Trophoblast cell (in vitro differentiated cells and primary cell): ENCODE data around the gene NHSL1.

Experiments used
- DNase-seq, 2 donors: peaks; one replicate each; pipeline ENCODE4 v3.0.0-alpha.2; 2016
- H2AFZ ChIP-seq: 2 replicates; pipeline ENCODE4 v1.6.1; 2013; ENCODE audit warnings: low read length, moderate library complexity, mild to moderate bottlenecking; ENCODE audit not compliant: insufficient read depth, poor library complexity
- H2AK5ac ChIP-seq: 2 replicates; pipeline ENCODE4 v1.6.1; 2013; ENCODE audit warnings: mild to moderate bottlenecking, low read length
- H2BK120ac ChIP-seq: 2 replicates; pipeline ENCODE4 v1.6.1; 2013; ENCODE audit warnings: low read length, mild to moderate bottlenecking, moderate library complexity; ENCODE audit not compliant: insufficient read depth, poor library complexity
- H2BK12ac ChIP-seq: 2 replicates; pipeline ENCODE4 v1.6.1; 2013; ENCODE audit warnings: mild to moderate bottlenecking, low read length, moderate library complexity
- H2BK5ac ChIP-seq: 2 replicates; pipeline ENCODE4 v1.6.1; 2013; ENCODE audit warnings: low read length, low read depth, moderate library complexity, mild to moderate bottlenecking; ENCODE audit not compliant: poor library complexity
- H3K14ac ChIP-seq: 2 replicates; pipeline ENCODE4 v1.6.1; 2013; ENCODE audit warnings: mild to moderate bottlenecking, low read length
- H3K18ac ChIP-seq: 2 replicates; pipeline ENCODE4 v1.6.1; 2013; ENCODE audit warnings: mild to moderate bottlenecking, low read length
- H3K23ac ChIP-seq: 2 replicates; pipeline ENCODE4 v1.6.1; 2013; ENCODE audit warnings: low read length
- H3K27ac ChIP-seq: 2 replicates; pipeline ENCODE4 v1.5.1; 2013; ENCODE audit warnings: low read depth, mild to moderate bottlenecking, inconsistent platforms, low read length, moderate library complexity
- H3K27me3 ChIP-seq: 2 replicates; pipeline ENCODE4 v1.6.1; 2013; ENCODE audit warnings: inconsistent platforms, mild to moderate bottlenecking, low read length, moderate library complexity; ENCODE audit not compliant: insufficient read depth
- H3K36me3 ChIP-seq, 2 experiments: 1 replicate in 1 of 2; 2 replicates in 1 of 2; pipeline ENCODE4 v1.6.1; 2013; ENCODE audit warnings: low read length in 2 of 2, mild to moderate bottlenecking in 2 of 2, moderate library complexity in 1 of 2; ENCODE audit not compliant: insufficient read depth in 2 of 2, control insufficient read depth in 1 of 2
- H3K4ac ChIP-seq: 2 replicates; pipeline ENCODE4 v1.6.1; 2013; ENCODE audit warnings: low read depth, mild to moderate bottlenecking, low read length, moderate library complexity
- H3K4me1 ChIP-seq, 2 experiments: 1 replicate in 1 of 2; 2 replicates in 1 of 2; pipeline ENCODE4 v1.6.1; 2013; ENCODE audit warnings: low read length in 2 of 2, mild to moderate bottlenecking in 2 of 2, moderate library complexity in 1 of 2; ENCODE audit not compliant: insufficient read depth in 2 of 2, control insufficient read depth in 1 of 2
- H3K4me2 ChIP-seq: 2 replicates; pipeline ENCODE4 v1.6.1; 2013; ENCODE audit warnings: inconsistent platforms, mild to moderate bottlenecking, low read length, moderate library complexity
- H3K4me3 ChIP-seq: 2 replicates; pipeline ENCODE4 v1.5.1; 2013; ENCODE audit warnings: mild to moderate bottlenecking, low read depth, low read length, inconsistent platforms
- H3K79me1 ChIP-seq: one replicate; pipeline ENCODE4 v1.6.1; 2013; ENCODE audit warnings: low read length
- H3K79me2 ChIP-seq: 2 replicates; pipeline ENCODE4 v1.6.1; 2013; ENCODE audit warnings: low read length, mild to moderate bottlenecking; ENCODE audit not compliant: control insufficient read depth, insufficient read depth, poor library complexity
- H3K9ac ChIP-seq: 2 replicates; pipeline ENCODE4 v1.6.1; 2013; ENCODE audit warnings: mild to moderate bottlenecking, low read length
- H3K9me3 ChIP-seq: 2 replicates; pipeline ENCODE4 v1.6.1; 2013; ENCODE audit warnings: low read depth, mild to moderate bottlenecking, control low read depth, inconsistent platforms, low read length; ENCODE audit not compliant: insufficient read depth
- H4K12ac ChIP-seq: 2 replicates; pipeline ENCODE4 v1.6.1; 2013; ENCODE audit warnings: low read depth, mild to moderate bottlenecking, low read length, moderate library complexity
- H4K8ac ChIP-seq: 2 replicates; pipeline ENCODE4 v1.6.1; 2013; ENCODE audit warnings: low read depth, mild to moderate bottlenecking, low read length, moderate library complexity
- H4K91ac ChIP-seq: one replicate; pipeline ENCODE4 v1.6.1; 2013; ENCODE audit warnings: low read depth, mild to moderate bottlenecking, low read length, moderate library complexity
- WGBS: extraction: QIAGEN DNeasy Blood & Tissue Kit; methylation state at CpG from one replicate; pipeline ENCODE4 v1.1.7; 2013; ENCODE audit warnings: missing lambda C conversion rate; ENCODE audit not compliant: insufficient read length, insufficient coverage; ENCODE audit errors: extremely low coverage; 5-methylcytosine and 5-hydroxymethylcytosine counted together

Gene NHSL1

DNA sequence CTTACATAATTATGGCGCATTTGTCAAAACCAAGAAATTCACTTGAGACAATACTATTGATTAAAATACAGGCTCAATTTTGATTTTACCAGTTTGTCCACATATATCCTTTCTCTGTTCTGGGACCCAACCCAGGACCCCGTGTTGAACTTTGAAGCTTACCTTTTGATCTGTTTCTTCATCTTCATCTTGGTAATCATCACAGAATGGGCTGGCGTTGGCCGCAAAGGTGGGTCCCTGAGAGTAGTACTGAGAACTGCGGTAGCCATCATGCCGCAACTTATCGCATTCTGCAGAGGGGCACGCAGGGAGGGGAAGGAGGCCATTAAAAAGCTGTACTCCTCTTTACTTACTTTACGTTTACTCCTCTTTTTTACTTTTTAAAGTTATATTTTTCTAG lies 26.1 kb downstream of the NHSL1 start:
- no peak overlapping the region for H3K27ac ChIP-seq
- WGBS: no CpG with 5 or more reads among the region's 9 CpGs
- H2BK12ac ChIP-seq: no peak overlapping the region
- no peak overlapping the region for H2BK5ac ChIP-seq
- no peak overlapping the region for H3K14ac ChIP-seq
- no peak overlapping the region for H2AK5ac ChIP-seq
- no peak overlapping the region for H2BK120ac ChIP-seq
- no peaks in the 10 kb centered on the region for H3K27me3 ChIP-seq
- H4K12ac ChIP-seq: no peak overlapping the region
- H3K4me3 ChIP-seq: no peak overlapping the region
- no peak overlapping the region for H3K18ac ChIP-seq
- no peak overlapping the region for H3K4me2 ChIP-seq
- H3K9me3 ChIP-seq: no peaks in the 10 kb centered on the region
- no peak overlapping the region for H2AFZ ChIP-seq
- H3K36me3 ChIP-seq: peaks cover 12 to 18% of the 10 kb centered on the region in 2 experiments
- no peak overlapping the region for H4K8ac ChIP-seq
- H3K4ac ChIP-seq: no peak overlapping the region
- H3K79me1 ChIP-seq: no peaks in the 10 kb centered on the region
- H3K79me2 ChIP-seq: no peaks in the 10 kb centered on the region
- no peaks in the 10 kb centered on the region for H3K4me1 ChIP-seq
- DNase-seq: no peak
- no peak overlapping the region for H4K91ac ChIP-seq
- no peak overlapping the region for H3K9ac ChIP-seq
- H3K23ac ChIP-seq: no peak overlapping the region

DNA sequence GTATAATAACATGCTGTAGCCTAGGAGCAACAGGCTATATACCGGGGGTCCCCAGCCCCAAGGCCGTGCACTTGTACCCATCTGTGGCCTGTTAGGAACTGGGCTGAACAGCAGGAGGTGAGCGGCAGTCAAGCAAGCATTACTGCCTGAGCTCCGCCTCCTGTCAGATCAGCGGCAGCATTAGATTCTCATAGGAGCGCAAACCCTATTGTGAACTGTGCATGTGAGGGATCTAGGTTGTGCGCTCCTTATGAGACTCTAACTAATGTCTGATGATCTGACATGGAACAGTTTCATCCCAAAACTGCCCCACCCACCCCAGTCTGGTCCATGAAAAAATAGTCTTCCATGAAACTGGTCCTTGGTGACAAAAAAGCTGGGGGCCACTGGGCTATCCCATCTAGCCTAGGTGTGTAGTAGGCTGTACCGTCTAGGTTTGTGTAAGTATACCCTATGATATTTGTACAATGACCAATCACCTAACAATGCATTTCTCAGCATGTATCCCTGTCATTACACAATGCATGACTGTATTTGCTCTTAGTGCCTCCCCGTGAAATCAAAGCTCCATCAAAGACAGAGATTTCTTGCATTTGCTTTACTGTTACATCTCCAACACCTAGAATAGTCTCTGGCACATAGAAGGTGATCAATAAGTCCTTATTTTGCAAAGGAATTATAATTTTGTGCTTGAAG lies 30.8 kb downstream of the NHSL1 start:
- H3K14ac ChIP-seq: no peak overlapping the region

DNA sequence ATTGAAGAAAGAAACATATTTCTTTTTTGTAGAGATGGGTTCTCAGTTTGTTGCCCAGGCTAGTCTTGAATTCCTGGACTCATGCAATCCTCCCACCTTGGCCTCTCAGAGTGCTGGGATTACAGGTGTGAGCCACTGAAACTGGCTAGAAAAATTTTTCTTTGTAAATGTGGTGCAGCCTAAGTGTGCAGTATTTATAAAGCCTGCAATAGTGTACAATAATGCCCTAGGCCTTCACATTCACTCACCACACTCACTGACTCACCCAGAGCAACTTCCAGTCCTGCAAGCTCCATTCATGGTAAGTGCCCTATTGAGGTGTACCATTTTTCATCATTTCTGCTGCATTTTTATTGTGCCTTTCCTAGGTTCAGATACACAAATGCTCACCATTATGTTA lies 31.4 kb downstream of the NHSL1 start:
- H2AK5ac ChIP-seq: no peak overlapping the region
- H2AFZ ChIP-seq: no peak overlapping the region
- no peak overlapping the region for H4K91ac ChIP-seq
- no peak overlapping the region for H2BK120ac ChIP-seq
- DNase-seq: no peak
- H3K14ac ChIP-seq: no peak overlapping the region
- no peaks in the 10 kb centered on the region for H3K27me3 ChIP-seq
- peaks cover 0 to 2% of the 10 kb centered on the region in 2 experiments for H3K4me1 ChIP-seq
- H2BK12ac ChIP-seq: no peak overlapping the region
- no peak overlapping the region for H4K12ac ChIP-seq
- no peak overlapping the region for H3K27ac ChIP-seq
- no peak overlapping the region for H3K9ac ChIP-seq
- no peak overlapping the region for H3K4me3 ChIP-seq
- no peak overlapping the region for H3K18ac ChIP-seq
- no peak overlapping the region for H3K23ac ChIP-seq
- peaks cover 3% of the 10 kb centered on the region for H3K9me3 ChIP-seq
- H3K4ac ChIP-seq: no peak overlapping the region
- no peak overlapping the region for H2BK5ac ChIP-seq
- H3K79me2 ChIP-seq: no peaks in the 10 kb centered on the region
- H3K4me2 ChIP-seq: no peak overlapping the region
- H3K36me3 ChIP-seq: peaks cover 16 to 17% of the 10 kb centered on the region in 2 experiments
- peaks cover 1% of the 10 kb centered on the region for H3K79me1 ChIP-seq
- no peak overlapping the region for H4K8ac ChIP-seq

More for the DNA sequence above, 30.8 kb downstream of the NHSL1 start:
- no peak overlapping the region for H4K91ac ChIP-seq
- H2AFZ ChIP-seq: no peak overlapping the region
- no peak overlapping the region for H3K23ac ChIP-seq
- H3K36me3 ChIP-seq: peaks cover 17 to 18% of the 10 kb centered on the region in 2 experiments
- no peaks in the 10 kb centered on the region for H3K27me3 ChIP-seq
- H3K4me3 ChIP-seq: no peak overlapping the region
- WGBS: no CpG with 5 or more reads among the region's 9 CpGs
- no peak overlapping the region for H2BK120ac ChIP-seq
- H3K79me1 ChIP-seq: peaks cover 1% of the 10 kb centered on the region
- no peak overlapping the region for H3K9ac ChIP-seq
- H3K27ac ChIP-seq: no peak overlapping the region
- no peak overlapping the region for H4K8ac ChIP-seq
- DNase-seq: peak; percentile 1 to 54
- no peak overlapping the region for H4K12ac ChIP-seq
- H3K18ac ChIP-seq: no peak overlapping the region
- H2BK5ac ChIP-seq: no peak overlapping the region
- no peak overlapping the region for H2AK5ac ChIP-seq
- no peak overlapping the region for H3K4me2 ChIP-seq
- no peak overlapping the region for H2BK12ac ChIP-seq
- H3K79me2 ChIP-seq: no peaks in the 10 kb centered on the region
- no peak overlapping the region for H3K4ac ChIP-seq
- H3K9me3 ChIP-seq: peaks cover 3% of the 10 kb centered on the region
- peaks cover 0 to 2% of the 10 kb centered on the region in 2 experiments for H3K4me1 ChIP-seq

DNA sequence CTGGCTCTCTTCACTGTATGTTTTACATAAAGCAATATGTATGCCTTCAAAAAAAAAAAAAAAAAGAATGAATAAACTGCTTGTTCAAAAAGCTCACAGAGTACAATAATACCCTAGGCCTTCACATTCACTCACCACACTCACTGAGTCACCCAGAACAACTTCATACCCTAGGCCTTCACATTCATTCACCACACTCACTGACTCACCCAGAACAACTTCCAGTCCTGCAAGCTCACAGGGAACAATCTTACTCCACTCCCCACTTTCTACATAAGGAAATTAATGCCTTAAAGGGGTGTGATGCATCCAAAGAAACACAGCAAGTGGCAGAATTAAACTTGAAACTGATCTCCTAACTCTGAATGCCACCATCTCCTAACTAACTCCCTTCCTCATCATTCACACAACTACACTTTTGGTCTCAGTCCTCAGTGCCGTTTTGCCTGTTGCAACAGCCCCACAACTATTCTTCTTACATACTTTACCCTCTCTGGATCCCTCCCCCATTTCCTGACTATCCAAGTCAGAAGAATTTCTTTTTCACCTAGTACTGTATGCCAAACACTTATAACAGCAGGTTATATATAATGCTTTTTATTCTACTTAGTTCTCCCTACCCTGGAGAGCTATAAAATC lies 34.2 kb downstream of the NHSL1 start:
- no peaks in the 10 kb centered on the region for H3K27me3 ChIP-seq
- no CpG with 5 or more reads among the region's 1 CpG for WGBS

More for the DNA sequence above, 34.2 kb downstream of the NHSL1 start:
- Histone ChIP-seq H4K12ac (no peak overlapping the region), H2AK5ac (no peak overlapping the region), H4K8ac (no peak overlapping the region), H3K4me3 (no peak overlapping the region), H3K23ac (no peak overlapping the region), H3K79me1 (peaks cover 1% of the 10 kb centered on the region), H2BK5ac (no peak overlapping the region), H2BK120ac (no peak overlapping the region), H3K18ac (no peak overlapping the region), H3K9ac (no peak overlapping the region), H3K79me2 (no peaks in the 10 kb centered on the region), H3K14ac (no peak overlapping the region), H3K9me3 (peaks cover 3% of the 10 kb centered on the region), H3K4me1 (peaks cover 0 to 2% of the 10 kb centered on the region in 2 experiments), H3K27ac (peak overlapping the region; percentile 51), H2BK12ac (no peak overlapping the region), H3K36me3 (peaks cover 8 to 14% of the 10 kb centered on the region in 2 experiments), H3K4ac (no peak overlapping the region), H4K91ac (no peak overlapping the region), H2AFZ (no peak overlapping the region), H3K4me2 (peak overlapping the region; percentile 40)
- peak; percentile 22 to 54 for DNase-seq
